Aorta (tissue), 5 donors: ENCODE data around the gene PTPRH. TPM values are rescaled to one million over a fixed set of nuclear protein-coding genes. Genes with fewer than 3 reads are reported as not detected.

Experiments used
- ATAC-seq: fragments of 200-7000 bp; cut with Tn5 transposase; one replicate; pipeline ENCODE4 v1.9.1; 2022; ENCODE audit warnings: moderate library complexity; ENCODE audit not compliant: low FRiP score
- DNase-seq, 2 donors: peaks; one replicate each; pipeline ENCODE4 v3.0.0-alpha.2; 2020
- H3K27ac ChIP-seq, 2 donors: one replicate each; pipeline ENCODE4 v1.5.1; 2013; ENCODE audit warnings: low read length in 2 of 2, mild to moderate bottlenecking in 2 of 2, moderate library complexity in 2 of 2, control low read depth in 1 of 2, inconsistent platforms in 1 of 2, low read depth in 1 of 2
- H3K27me3 ChIP-seq, 2 donors: one replicate each; pipeline ENCODE4 v1.6.1; 2013; ENCODE audit warnings: control low read depth in 1 of 2, low read length in 1 of 2, mild to moderate bottlenecking in 1 of 2, moderate library complexity in 1 of 2; ENCODE audit not compliant: insufficient read depth in 2 of 2, control insufficient read depth in 1 of 2
- H3K36me3 ChIP-seq, 2 donors: one replicate each; pipeline ENCODE4 v1.6.1; 2013; ENCODE audit warnings: control low read depth in 1 of 2, low read length in 1 of 2, mild to moderate bottlenecking in 1 of 2; ENCODE audit not compliant: insufficient read depth in 2 of 2, control insufficient read depth in 1 of 2
- H3K4me1 ChIP-seq, 2 donors: one replicate each; pipeline ENCODE4 v1.6.1; 2013; ENCODE audit warnings: low read length in 2 of 2, control low read depth in 1 of 2, mild to moderate bottlenecking in 1 of 2, moderate library complexity in 1 of 2; ENCODE audit not compliant: insufficient read depth in 2 of 2, control insufficient read depth in 1 of 2
- H3K4me3 ChIP-seq, 2 donors: one replicate each; pipeline ENCODE4 v1.5.1; 2013; ENCODE audit warnings: low read length in 2 of 2, control low read depth in 1 of 2, mild to moderate bottlenecking in 1 of 2
- H3K9me3 ChIP-seq: one replicate; pipeline ENCODE4 v1.6.1; 2013; ENCODE audit warnings: mild to moderate bottlenecking, low read length; ENCODE audit not compliant: control insufficient read depth
- WGBS, 2 donors: extraction: QIAGEN DNeasy Blood & Tissue Kit; methylation state at CpG; one replicate each; pipeline ENCODE4 v1.1.7; 2013; 5-methylcytosine and 5-hydroxymethylcytosine counted together
- intact Hi-C, 2 donors: fragments of 100-400 bp; cut with DNase I; formaldehyde crosslinking; loops; one replicate each; pipeline versions ENCODE4 v1.14.2 to v1.15.0; 2022
- polyA plus RNA-seq, 2 donors: library from polyadenylated mRNA; stranded (reverse); fragments of 200-250 nt; gene quantifications; one replicate each; pipeline ENCODE4 v1.2.3, GENCODE V29; 2013
- total RNA-seq, 2 donors: library from RNA; stranded (reverse); fragmentation: NEBNext Ultra II Directional; extraction: Animal tissue kit (Norgen Biotek cat#: 25700); gene quantifications; one replicate each; pipeline ENCODE4 v1.2.1, GENCODE V29; 2021
- donor health status: healthy with polysubstance abuse.
- donor health status: Bipolar disorder and iron deficiency.
- donor health status: DM: no; HTN: no; CAD: no.
- donor health status: DM: no; HTN: no; CAD: no.
- donor health status: DM: yes; HTN: yes; CAD: no.

The PTPRH gene
- total and polyA plus RNA-seq, 4 donors = 0.03 to 7.5 (median 1.1) TPM

DNA sequence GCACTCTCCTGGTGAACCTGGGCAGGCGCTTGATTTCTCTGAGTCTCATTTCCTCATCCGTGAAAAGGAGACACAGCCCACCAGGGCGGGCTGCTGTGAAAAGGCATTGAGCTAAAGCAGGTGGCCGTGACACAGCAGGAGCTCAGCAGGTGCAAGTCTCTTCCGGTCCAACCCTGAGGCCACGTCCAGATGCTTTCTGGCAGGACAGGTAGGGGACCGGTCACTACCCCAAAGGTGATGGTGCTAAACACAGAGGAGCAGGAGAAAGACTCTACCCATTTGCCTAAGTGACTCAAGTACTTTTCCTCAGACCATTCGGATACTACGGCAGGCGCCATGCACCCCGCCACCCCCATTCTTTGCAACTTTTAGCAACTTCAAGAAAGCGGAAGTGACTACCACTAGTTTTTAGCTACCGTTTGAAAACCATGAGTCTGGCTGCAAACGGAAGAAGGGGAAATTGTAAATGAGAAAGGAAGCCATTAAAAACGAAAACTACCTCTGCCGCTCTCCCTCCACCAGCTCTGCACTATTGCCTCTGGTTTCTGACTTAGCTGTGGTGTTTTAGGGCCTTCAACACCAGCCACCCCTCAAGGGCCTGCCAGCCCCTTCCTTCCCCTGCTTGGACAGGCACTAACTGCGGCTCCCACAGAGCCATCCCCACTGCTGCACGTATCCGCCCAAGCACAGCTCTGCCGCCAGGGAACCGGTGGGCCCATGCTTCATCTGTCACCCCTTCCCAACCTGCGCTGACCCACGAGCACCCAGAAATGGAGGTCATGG, 44.7 kb upstream of the PTPRH start:
- intact Hi-C loops = no loop called here
- WGBS, 2 donors = 77 to 78% methylated on average over 23 of the region's 23 CpGs
- H3K4me1 ChIP-seq = no peaks in the 10 kb centered on the region
- DNase-seq (peak in 1 of 2 donors; percentile 47), ATAC-seq (no peak)
- H3K36me3 ChIP-seq = no peaks in the 10 kb centered on the region
- no peak overlapping the region for H3K4me3 ChIP-seq
- no peaks in the 10 kb centered on the region for H3K9me3 ChIP-seq
- H3K27ac ChIP-seq = no peak overlapping the region
- no peaks in the 10 kb centered on the region for H3K27me3 ChIP-seq

DNA sequence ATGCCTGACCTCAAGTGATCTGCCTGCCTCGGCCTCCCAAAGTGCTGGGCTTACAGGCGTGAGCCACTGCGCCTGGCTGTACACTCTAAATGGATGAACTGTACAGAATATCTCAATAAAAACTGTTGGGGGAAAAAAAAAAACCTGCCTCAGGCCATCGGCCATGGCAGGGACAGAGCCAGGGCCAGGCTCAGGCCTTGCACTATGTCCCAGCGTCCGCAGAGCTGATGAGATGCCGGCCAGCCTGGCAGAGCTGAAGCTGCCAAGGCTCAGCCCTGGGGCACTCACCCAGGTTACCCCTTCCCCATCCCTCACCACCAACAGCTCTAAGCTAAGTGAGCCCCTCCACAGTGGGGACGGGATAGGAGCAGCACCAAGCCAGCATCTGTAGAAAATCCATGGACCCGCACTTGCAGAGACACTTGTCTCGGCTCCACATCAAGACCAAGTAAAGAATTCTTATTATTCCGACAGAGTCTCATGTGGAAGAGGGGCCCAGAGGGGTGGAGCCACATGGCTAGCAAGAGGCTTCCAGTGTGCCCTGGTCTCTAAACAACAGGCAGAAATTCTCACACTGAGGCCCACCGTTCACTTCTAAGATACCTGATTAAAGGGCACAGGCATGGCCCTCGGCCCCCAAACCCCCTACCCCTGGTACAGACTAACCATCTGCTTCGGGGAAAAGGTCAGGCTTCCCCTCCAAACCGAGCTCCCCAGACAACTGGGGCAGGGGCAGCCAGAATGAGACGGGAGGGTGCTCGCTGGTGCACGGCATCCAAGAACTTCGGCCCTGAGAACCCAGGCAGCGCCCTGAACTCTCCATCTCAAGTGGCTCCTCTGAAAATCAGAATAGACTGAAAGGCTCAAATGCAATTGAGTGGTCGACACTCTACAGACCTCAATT, 43.7 kb upstream of the PTPRH start:
- no peaks in the 10 kb centered on the region for H3K4me1 ChIP-seq
- intact Hi-C loops = no loop called here
- DNase-seq = peak in 1 of 2 donors; percentile 34

GRCh38 chr19:55251341-55252081, 42.2 kb upstream of the PTPRH start:
- Histone ChIP-seq H3K4me1 (no peaks in the 10 kb centered on the region), H3K27ac (no peak overlapping the region), H3K9me3 (no peaks in the 10 kb centered on the region), H3K36me3 (no peaks in the 10 kb centered on the region), H3K4me3 (no peak overlapping the region), H3K27me3 (no peaks in the 10 kb centered on the region)
- WGBS, 2 donors = 70 to 71% methylated on average over 19 of the region's 19 CpGs
- DNase-seq (peak in 1 of 2 donors; percentile 38), ATAC-seq (no peak)
- intact Hi-C loops = no loop called here

More for the DNA sequence above, 43.7 kb upstream of the PTPRH start:
- ATAC-seq = no peak
- Histone ChIP-seq H3K36me3 (no peaks in the 10 kb centered on the region), H3K9me3 (no peaks in the 10 kb centered on the region), H3K4me3 (no peak overlapping the region), H3K27ac (no peak overlapping the region), H3K27me3 (no peaks in the 10 kb centered on the region)
- 84 to 86% methylated on average over 21 of the region's 21 CpGs for WGBS, 2 donors

GRCh38 chr19:55250262-55251036, 41.1 kb upstream of the PTPRH start:
- intact Hi-C loops = no loop called here
- 91 to 92% methylated on average over 18 of the region's 18 CpGs for whole genome bisulfite sequencing, 2 donors
- H3K27ac ChIP-seq = no peak overlapping the region
- no peaks in the 10 kb centered on the region for H3K27me3 ChIP-seq
- H3K36me3 ChIP-seq = no peaks in the 10 kb centered on the region
- ATAC-seq = no peak
- H3K9me3 ChIP-seq = no peaks in the 10 kb centered on the region
- no peak for DNase-seq
- H3K4me3 ChIP-seq = no peak overlapping the region
- no peaks in the 10 kb centered on the region for H3K4me1 ChIP-seq

DNA sequence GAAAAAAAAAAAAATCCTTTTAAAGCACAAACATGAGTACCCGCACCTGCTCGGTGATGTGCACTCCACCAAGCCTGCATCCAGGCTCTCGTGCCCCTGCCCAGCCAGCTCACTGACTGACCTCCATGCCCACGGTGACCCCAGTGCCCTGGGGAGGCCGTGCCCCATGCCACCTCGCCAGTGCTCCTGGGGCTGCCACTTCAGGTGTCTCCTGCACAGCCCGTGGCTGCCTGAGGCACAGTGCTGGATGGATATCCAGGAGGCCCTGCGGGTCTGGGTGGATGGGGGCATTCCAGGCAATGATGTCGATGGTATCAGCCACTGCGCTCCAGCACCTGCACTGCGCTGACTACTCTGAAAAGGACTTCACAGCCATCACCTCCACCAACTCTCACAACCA, 40.5 kb upstream of the PTPRH start:
- Histone ChIP-seq H3K9me3 (no peaks in the 10 kb centered on the region), H3K27me3 (no peaks in the 10 kb centered on the region), H3K4me1 (no peaks in the 10 kb centered on the region), H3K36me3 (peaks cover 0 to 3% of the 10 kb centered on the region in 2 donors), H3K4me3 (no peak overlapping the region), H3K27ac (no peak overlapping the region)
- intact Hi-C loops = no loop called here
- WGBS, 2 donors = 92 to 95% methylated on average over 11 of the region's 11 CpGs
- ATAC-seq (no peak), DNase-seq (peak in 1 of 2 donors; percentile 45)

- no peak for ATAC-seq
- WGBS, 2 donors = 71 to 83% methylated on average over 9 of the region's 9 CpGs
Measured at GRCh38 chr19:55248704-55249103, 39.4 kb upstream of the PTPRH start.

GRCh38 chr19:55248166-55248675, 38.9 kb upstream of the PTPRH start:
- peak in 1 of 2 donors; percentile 38 for DNase-seq
- Histone ChIP-seq H3K4me1 (no peaks in the 10 kb centered on the region), H3K4me3 (no peak overlapping the region), H3K9me3 (no peaks in the 10 kb centered on the region), H3K27me3 (no peaks in the 10 kb centered on the region), H3K27ac (no peak overlapping the region), H3K36me3 (peaks cover 0 to 3% of the 10 kb centered on the region in 2 donors)
- WGBS, 2 donors = 78 to 84% methylated on average over 10 of the region's 10 CpGs
- intact Hi-C loops = no loop called here
- ATAC-seq = no peak

More at GRCh38 chr19:55248704-55249103, 39.4 kb upstream of the PTPRH start:
- Histone ChIP-seq H3K27me3 (no peaks in the 10 kb centered on the region), H3K4me1 (no peaks in the 10 kb centered on the region), H3K9me3 (no peaks in the 10 kb centered on the region), H3K36me3 (peaks cover 0 to 3% of the 10 kb centered on the region in 2 donors), H3K27ac (no peak overlapping the region), H3K4me3 (no peak overlapping the region)
- intact Hi-C loops = no loop called here
- peak in 1 of 2 donors; percentile 37 for DNase-seq
